Epithelial cell of umbilical artery (primary cell): ENCODE measurements around the gene SPATA31D4. TPM values are rescaled to one million over a fixed set of nuclear protein-coding genes. Genes with fewer than 3 reads are reported as not detected.

Experiments
- total RNA-seq: library from RNA; depleted of rRNA; stranded (reverse); fragments of >200 nt; gene quantifications from 2 replicates; pipeline ENCODE4 v1.2.3, GENCODE V29; 2014

The SPATA31D4 gene
- not detected in 2 replicates for total RNA-seq

DNA sequence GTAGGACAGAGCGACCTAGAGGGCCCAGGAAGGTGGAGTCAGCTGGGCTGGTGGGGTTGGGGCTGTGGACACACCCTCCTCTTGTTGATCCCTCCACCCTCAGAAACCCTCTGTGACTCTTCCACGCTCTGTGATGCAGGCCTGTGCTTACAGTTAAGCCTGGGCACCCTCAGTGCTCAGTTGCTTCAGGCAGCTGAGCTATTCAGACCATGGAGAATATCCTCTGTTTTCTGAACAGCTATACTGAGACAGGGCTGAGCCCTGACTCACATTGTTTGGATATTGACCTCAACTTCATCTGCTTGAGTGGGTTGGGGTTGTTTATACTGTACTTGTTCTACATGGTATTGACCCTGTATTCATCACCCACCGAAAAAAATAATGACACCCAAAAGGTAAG, at the start of gene SPATA31D4:
TSS of gene SPATA31D4 (plus strand) at position 124 of the 400 bp plus-strand sequence. CDS start at position 210, 86 bp downstream.

DNA sequence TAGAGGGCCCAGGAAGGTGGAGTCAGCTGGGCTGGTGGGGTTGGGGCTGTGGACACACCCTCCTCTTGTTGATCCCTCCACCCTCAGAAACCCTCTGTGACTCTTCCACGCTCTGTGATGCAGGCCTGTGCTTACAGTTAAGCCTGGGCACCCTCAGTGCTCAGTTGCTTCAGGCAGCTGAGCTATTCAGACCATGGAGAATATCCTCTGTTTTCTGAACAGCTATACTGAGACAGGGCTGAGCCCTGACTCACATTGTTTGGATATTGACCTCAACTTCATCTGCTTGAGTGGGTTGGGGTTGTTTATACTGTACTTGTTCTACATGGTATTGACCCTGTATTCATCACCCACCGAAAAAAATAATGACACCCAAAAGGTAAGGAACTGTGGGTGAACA, 15.2 kb downstream of the SPATA31D4 start, which contains the start of gene SPATA31D3:
TSS of gene SPATA31D3 (plus strand) at position 108 of the 400 bp plus-strand sequence. CDS start at position 194, 86 bp downstream.

Other genes starting within 250 kb of the SPATA31D4 start
- 31.6 and 32.5 TPM in 2 replicates for gene TLE1, start 238.9 kb upstream of the SPATA31D4 start, total RNA-seq
- gene SPATA31D3, start 15.1 kb downstream of the SPATA31D4 start, total RNA-seq, result not detected in 2 replicates
- not detected in 2 replicates for gene SPATA31D1, start 60.3 kb downstream of the SPATA31D4 start, total RNA-seq